Suprapubic skin (tissue), 4 donors: ENCODE data around the gene SND1. TPM values are rescaled to one million over a fixed set of nuclear protein-coding genes. Genes with fewer than 3 reads are reported as not detected.

Experiments used
- DNase-seq, 2 donors: peaks; one replicate each; pipeline ENCODE4 v3.0.0-alpha.2; 2019; ENCODE audit warnings: low spot score in 2 of 2
- H3K27ac ChIP-seq: fragments of 200-600 bp; sonication (generic); one replicate; pipeline ENCODE4 v1.5.1; 2019
- H3K27me3 ChIP-seq: fragments of 200-600 bp; sonication (generic); one replicate; pipeline ENCODE4 v1.5.1; 2019
- H3K36me3 ChIP-seq: fragments of 200-600 bp; sonication (generic); one replicate; pipeline ENCODE4 v1.5.1; 2019
- H3K4me1 ChIP-seq: fragments of 200-600 bp; sonication (generic); one replicate; pipeline ENCODE4 v1.5.1; 2019
- H3K4me3 ChIP-seq: fragments of 200-600 bp; sonication (generic); one replicate; pipeline ENCODE4 v1.5.1; 2019; ENCODE audit warnings: mild to moderate bottlenecking
- H3K9me3 ChIP-seq: fragments of 200-600 bp; sonication (generic); one replicate; pipeline ENCODE4 v1.5.1; 2019
- EP300 ChIP-seq: sonication (generic); formaldehyde crosslinking; IDR thresholded peaks from one replicate; pipeline ENCODE4 v1.6.1; 2017; ENCODE audit warnings: antibody characterized with exemption
- POLR2A ChIP-seq, 2 donors: fragments of 450-650 bp; IDR thresholded peaks; one replicate each; pipeline ENCODE4 v1.6.1; 2017; ENCODE audit warnings: antibody characterized with exemption in 2 of 2, mild to moderate bottlenecking in 2 of 2, moderate library complexity in 2 of 2
- POLR2AphosphoS5 ChIP-seq, 3 donors: sonication (generic); formaldehyde crosslinking; IDR thresholded peaks; one replicate each; pipeline ENCODE4 v1.6.1; 2017; ENCODE audit warnings: antibody characterized with exemption in 3 of 3
- WGBS: methylation state at CpG from one replicate; pipeline ENCODE4 v1.1.5; 2018; 5-methylcytosine and 5-hydroxymethylcytosine counted together
- total RNA-seq, 4 donors: library from RNA; depleted of rRNA; stranded (reverse); fragments of >200 nt; gene quantifications; one replicate each; pipeline ENCODE4 v1.1.0, GENCODE V29; 2016
- TF ChIP-seq, protein P1 (sequence below), 2 donors: fragments of 200-600 bp in 1 of 2; fragments of 450-650 bp in 1 of 2; sonication (generic) in 1 of 2; IDR thresholded peaks; one replicate each; pipeline ENCODE4 v1.5.1; 2016 to 2019; ENCODE audit warnings: antibody characterized with exemption in 2 of 2, mild to moderate bottlenecking in 1 of 2, moderate library complexity in 1 of 2

The SND1 gene
- total RNA-seq, 4 donors from 2014 or later: 72.2 to 99.8 (median 77.2) TPM

GRCh38 chr7:127810113-127810512, 158.1 kb downstream of the SND1 start:
- Histone ChIP-seq H3K27me3 (no peaks in the 10 kb centered on the region), H3K4me3 (no peak overlapping the region), H3K9me3 (no peaks in the 10 kb centered on the region), H3K4me1 (peaks cover 11% of the 10 kb centered on the region), H3K27ac (no peak overlapping the region), H3K36me3 (peaks cover 3% of the 10 kb centered on the region)
- no peak for DNase-seq
- TF ChIP-seq POLR2A (IDR thresholded peaks at IDR 0.05) (no peak), POLR2AphosphoS5 (IDR thresholded peaks at IDR 0.05) (no peak), EP300 (no peak)
- 98% methylated on average over 2 of the region's 2 CpGs for WGBS

DNA sequence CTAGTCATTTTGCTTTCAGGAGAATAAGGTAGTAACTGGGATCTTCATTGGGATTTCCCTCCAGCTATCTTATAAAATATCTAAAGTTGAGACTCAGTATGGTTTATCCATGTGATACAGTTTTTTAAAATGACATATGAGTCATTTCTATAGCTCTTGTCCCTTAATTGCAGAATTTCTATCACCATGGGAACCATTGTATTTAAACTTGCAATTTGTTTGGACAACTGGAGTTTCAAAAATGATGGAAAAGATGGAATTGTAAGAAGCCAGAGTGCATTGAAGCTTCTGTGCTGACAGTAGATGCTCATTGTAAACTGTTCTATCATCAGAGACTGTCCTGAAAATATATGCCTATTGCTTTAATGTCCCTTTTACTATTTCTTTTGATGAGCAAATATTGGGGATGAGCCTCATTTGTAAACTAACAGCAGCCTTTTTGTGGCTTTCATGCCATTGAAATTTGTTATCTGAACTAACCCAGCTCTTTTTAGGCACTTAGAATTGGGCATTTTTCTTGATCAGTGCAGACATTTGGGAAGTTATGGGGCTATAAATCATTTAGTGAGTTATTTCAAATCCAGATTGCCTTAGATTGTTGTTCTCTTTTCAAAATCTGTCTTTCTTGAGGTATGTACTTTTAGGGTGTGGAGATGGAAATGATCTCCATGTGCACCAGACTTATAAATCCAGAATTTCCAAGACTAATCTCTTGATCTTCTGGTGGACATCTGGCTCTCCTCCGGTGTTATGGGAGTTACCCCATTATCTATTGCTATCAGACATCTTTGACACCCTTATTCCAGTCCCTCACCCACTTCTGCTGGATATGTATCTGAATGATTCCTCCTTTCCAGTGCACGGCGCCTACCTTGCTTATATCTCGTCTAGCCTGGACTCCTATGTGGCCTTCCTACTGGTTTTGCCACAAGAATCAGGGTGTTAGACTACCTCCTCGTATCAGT, 159.0 kb downstream of the SND1 start:
- TF ChIP-seq EP300: no peak
- no peak for TF ChIP-seq POLR2A (IDR thresholded peaks at IDR 0.05)
- TF ChIP-seq POLR2AphosphoS5 (IDR thresholded peaks at IDR 0.05): no peak
- TF ChIP-seq, protein P1, sequence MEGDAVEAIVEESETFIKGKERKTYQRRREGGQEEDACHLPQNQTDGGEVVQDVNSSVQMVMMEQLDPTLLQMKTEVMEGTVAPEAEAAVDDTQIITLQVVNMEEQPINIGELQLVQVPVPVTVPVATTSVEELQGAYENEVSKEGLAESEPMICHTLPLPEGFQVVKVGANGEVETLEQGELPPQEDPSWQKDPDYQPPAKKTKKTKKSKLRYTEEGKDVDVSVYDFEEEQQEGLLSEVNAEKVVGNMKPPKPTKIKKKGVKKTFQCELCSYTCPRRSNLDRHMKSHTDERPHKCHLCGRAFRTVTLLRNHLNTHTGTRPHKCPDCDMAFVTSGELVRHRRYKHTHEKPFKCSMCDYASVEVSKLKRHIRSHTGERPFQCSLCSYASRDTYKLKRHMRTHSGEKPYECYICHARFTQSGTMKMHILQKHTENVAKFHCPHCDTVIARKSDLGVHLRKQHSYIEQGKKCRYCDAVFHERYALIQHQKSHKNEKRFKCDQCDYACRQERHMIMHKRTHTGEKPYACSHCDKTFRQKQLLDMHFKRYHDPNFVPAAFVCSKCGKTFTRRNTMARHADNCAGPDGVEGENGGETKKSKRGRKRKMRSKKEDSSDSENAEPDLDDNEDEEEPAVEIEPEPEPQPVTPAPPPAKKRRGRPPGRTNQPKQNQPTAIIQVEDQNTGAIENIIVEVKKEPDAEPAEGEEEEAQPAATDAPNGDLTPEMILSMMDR (IDR thresholded peaks at IDR 0.05): no peak
- Histone ChIP-seq H3K9me3 (no peaks in the 10 kb centered on the region), H3K27me3 (no peaks in the 10 kb centered on the region), H3K36me3 (peaks cover 3% of the 10 kb centered on the region), H3K4me1 (peaks cover 13% of the 10 kb centered on the region), H3K4me3 (no peak overlapping the region), H3K27ac (no peak overlapping the region)
- WGBS: 92% methylated on average over 5 of the region's 5 CpGs
- no peak for DNase-seq

DNA sequence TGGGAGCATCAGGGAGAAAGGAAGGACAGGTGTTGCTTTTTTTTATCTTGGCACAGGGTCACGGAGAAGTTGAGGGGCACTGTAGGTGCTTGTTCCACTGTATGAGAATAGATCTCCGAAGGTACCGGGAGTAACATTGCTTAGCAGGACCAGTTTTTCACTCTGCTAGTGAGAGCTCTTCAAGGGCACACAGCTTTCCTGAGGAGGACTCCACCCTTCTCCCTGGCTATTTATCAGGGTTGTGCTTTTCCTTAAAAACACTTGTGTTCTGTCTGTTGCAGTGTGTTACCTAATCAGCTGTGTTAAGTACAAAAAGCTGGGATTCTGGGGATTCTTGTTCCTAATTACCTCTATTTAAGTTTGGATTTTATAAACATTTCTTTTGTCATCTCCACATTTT, 160.5 kb downstream of the SND1 start:
- no peak overlapping the region for H3K4me3 ChIP-seq
- TF ChIP-seq, protein P1 (IDR thresholded peaks at IDR 0.05): no peak
- TF ChIP-seq EP300 (no peak), POLR2A (IDR thresholded peaks at IDR 0.05) (no peak), POLR2AphosphoS5 (IDR thresholded peaks at IDR 0.05) (no peak)
- DNase-seq: no peak
- no peak overlapping the region for H3K27ac ChIP-seq
- peaks cover 16% of the 10 kb centered on the region for H3K4me1 ChIP-seq
- H3K9me3 ChIP-seq: no peaks in the 10 kb centered on the region
- 67% methylated on average over 3 of the region's 3 CpGs for WGBS
- H3K27me3 ChIP-seq: no peaks in the 10 kb centered on the region
- H3K36me3 ChIP-seq: peaks cover 3% of the 10 kb centered on the region

GRCh38 chr7:127813991-127814541, 162.1 kb downstream of the SND1 start:
- no peak for TF ChIP-seq POLR2A (IDR thresholded peaks at IDR 0.05)
- TF ChIP-seq, protein P1 (IDR thresholded peaks at IDR 0.05): no peak
- TF ChIP-seq POLR2AphosphoS5 (IDR thresholded peaks at IDR 0.05): no peak
- no peak for TF ChIP-seq EP300
- WGBS: 75% methylated on average over 4 of the region's 4 CpGs
- no peak for DNase-seq

GRCh38 chr7:127815631-127816145, 163.7 kb downstream of the SND1 start:
- Histone ChIP-seq H3K36me3 (no peaks in the 10 kb centered on the region), H3K27me3 (no peaks in the 10 kb centered on the region), H3K4me1 (peaks cover 21% of the 10 kb centered on the region), H3K27ac (no peak overlapping the region), H3K9me3 (no peaks in the 10 kb centered on the region), H3K4me3 (no peak overlapping the region)
- DNase-seq: no peak
- 90% methylated on average over 3 of the region's 3 CpGs for WGBS
- TF ChIP-seq, protein P1 (IDR thresholded peaks at IDR 0.05): no peak
- no peak for TF ChIP-seq EP300

More at GRCh38 chr7:127813991-127814541, 162.1 kb downstream of the SND1 start:
- Histone ChIP-seq H3K27ac (no peak overlapping the region), H3K9me3 (no peaks in the 10 kb centered on the region), H3K36me3 (no peaks in the 10 kb centered on the region), H3K4me3 (no peak overlapping the region), H3K4me1 (peaks cover 16% of the 10 kb centered on the region), H3K27me3 (no peaks in the 10 kb centered on the region)
